ENCODE data around the gene SYNJ2. TPM values are rescaled to one million over a fixed set of nuclear protein-coding genes. Genes with fewer than 3 reads are reported as not detected.

SYNJ2 gene
- total RNA-seq, 1 donor from 2014 or later, result 4.5 TPM

DNA sequence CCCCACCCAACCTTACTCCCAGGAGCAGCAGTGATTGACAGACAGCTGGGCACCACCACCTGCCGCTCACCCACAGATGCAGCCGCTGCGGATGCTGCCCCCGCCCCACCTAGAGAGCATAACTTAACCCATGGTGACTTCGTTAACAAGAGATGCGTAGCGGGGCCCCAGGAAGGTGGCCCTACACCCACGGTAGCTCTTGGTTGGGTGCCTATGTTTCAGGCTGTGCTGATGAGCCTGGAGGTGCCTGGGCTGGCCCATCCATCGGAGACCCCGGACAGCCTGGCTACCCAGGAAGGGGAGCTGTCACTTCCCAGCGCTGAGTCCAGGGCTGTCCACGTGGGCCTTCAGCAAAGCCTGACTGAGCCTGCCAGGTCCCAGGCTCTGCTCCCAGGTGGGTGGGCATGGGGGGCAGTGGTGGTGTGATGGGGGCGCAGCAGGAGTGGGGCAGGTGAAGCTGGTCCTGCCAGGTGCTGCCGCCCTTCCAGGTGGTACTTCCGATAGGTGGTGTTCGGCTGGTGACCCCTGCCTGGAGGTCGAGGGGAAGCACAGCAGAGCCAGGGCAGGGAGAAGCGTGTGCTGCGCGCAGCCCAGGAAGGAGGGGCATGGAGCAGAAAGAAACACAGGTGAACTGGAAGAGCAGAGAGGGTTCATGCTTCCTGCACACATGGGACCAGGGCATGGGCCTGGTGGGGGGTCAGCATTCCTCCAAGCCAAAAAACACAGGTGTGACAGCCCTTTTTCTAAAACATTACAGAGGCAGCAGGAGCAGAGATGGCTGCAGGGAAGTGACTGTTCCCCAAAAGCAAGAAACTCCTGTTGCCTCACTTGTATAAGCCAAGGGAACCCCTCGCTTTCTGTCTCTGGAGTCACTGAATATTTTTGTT, 56.9 kb downstream of the SYNJ2 start:
- DNase-seq (peak; percentile 26), ATAC-seq (no peak)
- no peak for TF ChIP-seq CTCF (IDR thresholded peaks at IDR 0.05)
- no peaks in the 10 kb centered on the region for H3K9me3 ChIP-seq
- H3K4me3 ChIP-seq, result no peak overlapping the region
- H3K27me3 ChIP-seq (ENCODE audit: low read depth), result no peaks in the 10 kb centered on the region
- intact Hi-C loops (cut with DNase I), result no loop called here
- no peaks in the 10 kb centered on the region for H3K36me3 ChIP-seq
- no peak overlapping the region for H3K27ac ChIP-seq
- peaks cover 35% of the 10 kb centered on the region for H3K4me1 ChIP-seq

DNA sequence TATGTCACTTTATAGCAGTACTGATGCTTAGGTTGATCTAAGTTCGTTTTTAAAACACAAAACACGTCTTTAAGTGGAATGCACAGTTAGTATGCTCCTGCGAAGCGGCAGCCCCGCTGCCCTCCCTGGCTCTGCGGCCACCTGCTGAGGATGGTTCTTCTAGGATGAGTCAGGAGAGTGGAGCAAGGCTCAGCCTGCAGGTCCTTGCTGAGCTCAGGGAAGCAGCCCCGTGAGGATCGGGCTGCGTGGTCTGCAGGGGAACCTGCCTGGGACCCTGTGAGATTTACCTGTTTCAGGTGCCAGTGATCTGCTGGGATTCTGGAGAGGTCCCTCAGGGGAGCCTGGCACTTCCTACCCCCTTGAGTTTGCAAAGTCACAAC, 57.5 kb downstream of the SYNJ2 start:
- intact Hi-C loops (cut with DNase I), result no loop called here

DNA sequence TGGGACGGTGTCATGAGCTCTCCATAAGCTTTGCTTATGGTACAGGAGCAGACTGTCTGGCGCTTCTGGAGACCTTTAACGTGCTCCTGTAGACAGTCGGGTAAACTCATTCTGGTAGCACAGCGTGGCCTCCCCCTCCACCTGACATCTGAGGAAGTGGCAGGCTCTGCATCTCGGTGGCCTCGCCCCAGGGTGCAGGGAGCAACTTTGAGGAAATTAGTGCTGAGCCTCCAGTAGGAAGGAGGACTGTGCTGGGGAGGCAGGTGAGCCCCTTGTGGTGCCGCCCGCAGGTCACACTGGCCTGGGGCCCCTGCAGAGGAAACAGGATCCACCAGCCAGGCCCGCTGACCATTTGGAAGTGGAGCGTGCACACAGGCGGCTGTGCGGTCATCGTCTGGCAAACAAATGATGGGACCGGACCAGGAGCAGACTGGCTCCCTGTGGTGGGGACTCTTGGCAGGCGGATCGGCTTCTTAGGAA, 57.9 kb downstream of the SYNJ2 start:
- Histone ChIP-seq H3K36me3 (no peaks in the 10 kb centered on the region), H3K4me1 (peaks cover 29% of the 10 kb centered on the region), H3K27ac (no peak overlapping the region), H3K27me3 (ENCODE audit: low read depth) (no peaks in the 10 kb centered on the region), H3K4me3 (no peak overlapping the region), H3K9me3 (no peaks in the 10 kb centered on the region)
- ATAC-seq (no peak), DNase-seq (peak; percentile 49)
- intact Hi-C loops (cut with DNase I), result no loop called here
- no peak for TF ChIP-seq CTCF (IDR thresholded peaks at IDR 0.05)

More for the DNA sequence above, 57.5 kb downstream of the SYNJ2 start:
- no peak for ATAC-seq
- Histone ChIP-seq H3K9me3 (no peaks in the 10 kb centered on the region), H3K4me1 (peaks cover 29% of the 10 kb centered on the region), H3K27me3 (ENCODE audit: low read depth) (no peaks in the 10 kb centered on the region), H3K4me3 (no peak overlapping the region), H3K27ac (no peak overlapping the region), H3K36me3 (no peaks in the 10 kb centered on the region)
- no peak for TF ChIP-seq CTCF (IDR thresholded peaks at IDR 0.05)
- DNase-seq, result peak; percentile 26

- H3K27ac ChIP-seq, result peak overlapping the region; percentile 21
- DNase-seq, result peak; percentile 5
- no peaks in the 10 kb centered on the region for H3K9me3 ChIP-seq
- peak; percentile 24 to 51 for ATAC-seq
- no peaks in the 10 kb centered on the region for H3K36me3 ChIP-seq
- TF ChIP-seq CTCF (IDR thresholded peaks at IDR 0.05), result no peak
- peaks cover 29% of the 10 kb centered on the region for H3K4me1 ChIP-seq
- no peaks in the 10 kb centered on the region for H3K27me3 ChIP-seq (ENCODE audit: low read depth)
- no peak overlapping the region for H3K4me3 ChIP-seq
- intact Hi-C loops (cut with DNase I), result no loop called here
Measured at GRCh38 chr6:158040051-158040803, 58.6 kb downstream of the SYNJ2 start.

DNA sequence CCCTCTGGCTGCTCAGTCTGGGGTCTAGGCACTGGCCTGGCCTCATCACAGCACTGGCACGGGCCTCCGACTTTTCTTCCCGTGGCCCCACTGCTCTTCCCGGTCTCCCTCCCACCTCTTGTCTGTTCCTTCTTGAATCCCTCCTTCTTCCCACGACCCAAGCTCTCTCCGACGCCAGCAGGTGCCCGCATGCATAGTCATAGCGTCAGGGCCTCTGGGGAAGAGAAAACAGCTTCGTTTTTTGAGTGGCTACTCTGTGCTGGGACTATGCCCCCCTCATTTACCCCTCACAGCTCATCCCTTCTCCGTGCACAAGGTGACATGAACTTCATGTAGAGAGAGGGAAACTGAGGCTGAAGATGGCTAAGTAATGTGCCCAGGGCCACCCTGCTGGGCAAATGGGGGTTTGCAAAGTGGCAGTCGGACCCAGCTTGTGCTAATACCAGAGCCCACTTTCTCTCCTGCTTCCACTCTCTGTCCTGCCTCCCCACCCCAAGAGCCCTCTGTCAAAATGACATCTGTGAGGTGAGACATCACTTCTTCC, 59.2 kb downstream of the SYNJ2 start:
- DNase-seq, result peak; percentile 34
- Histone ChIP-seq H3K27me3 (ENCODE audit: low read depth) (no peaks in the 10 kb centered on the region), H3K4me1 (peaks cover 29% of the 10 kb centered on the region), H3K27ac (peak overlapping the region; percentile 21), H3K4me3 (no peak overlapping the region), H3K36me3 (no peaks in the 10 kb centered on the region), H3K9me3 (no peaks in the 10 kb centered on the region)
- intact Hi-C loops (cut with DNase I), result no loop called here
- ATAC-seq, result peak in 1 of 2 donors; percentile 17
- TF ChIP-seq CTCF (IDR thresholded peaks at IDR 0.05), result no peak
